CD8-positive, alpha-beta memory T cell (primary cell): ENCODE results near the gene TRMT112. TPM values are rescaled to one million over a fixed set of nuclear protein-coding genes. Genes with fewer than 3 reads are reported as not detected.

ENCODE experiments used
- CTCF ChIA-PET: fragments of 350-600 bp; sonication (Branson Sonifier 250); formaldehyde crosslinking; loops from one replicate; lab custom pipeline; 2021; ENCODE audit warnings: antibody characterized with exemption; lab: Charles Lee
- POLR2A ChIA-PET: fragments of 350-600 bp; sonication (Branson Sonifier 250); formaldehyde crosslinking; loops from one replicate; lab custom pipeline; 2021; ENCODE audit warnings: antibody characterized with exemption; lab: Charles Lee
- DNase-seq, 5 donors: peaks; one replicate each; pipeline versions ENCODE4 v3.0.0 to v3.0.0-alpha.2; 2020 to 2022; ENCODE audit warnings: mixed read lengths in 1 of 5
- H3K27ac ChIP-seq: one replicate; pipeline ENCODE4 v1.7.0; 2013; ENCODE audit warnings: low read depth, mild to moderate bottlenecking, low read length, moderate library complexity
- H3K27me3 ChIP-seq: 2 replicates; pipeline ENCODE4 v1.7.0; 2013; ENCODE audit warnings: low read length, mild to moderate bottlenecking; ENCODE audit not compliant: insufficient read depth, poor library complexity, severe bottlenecking
- H3K36me3 ChIP-seq: 2 replicates; pipeline ENCODE4 v1.7.0; 2013; ENCODE audit warnings: mild to moderate bottlenecking, low read length, moderate library complexity; ENCODE audit not compliant: insufficient read depth
- H3K4me1 ChIP-seq: 2 replicates; pipeline ENCODE4 v1.7.0; 2013; ENCODE audit warnings: mild to moderate bottlenecking, low read length, moderate library complexity; ENCODE audit not compliant: insufficient read depth
- H3K4me3 ChIP-seq: 2 replicates; pipeline ENCODE4 v1.7.0; 2013; ENCODE audit warnings: mild to moderate bottlenecking, low read length
- H3K9me3 ChIP-seq: 2 replicates; pipeline ENCODE4 v1.7.0; 2013; ENCODE audit warnings: mild to moderate bottlenecking, low read length
- H3K27ac Mint-ChIP-seq, 8 donors: one replicate each; pipeline ENCODE4 v1.8.0; 2020 to 2021; ENCODE audit warnings: mixed read lengths in 8 of 8, mild to moderate bottlenecking in 6 of 8, inconsistent platforms in 3 of 8, moderate library complexity in 3 of 8
- H3K27me3 Mint-ChIP-seq, 2 donors: one replicate each; pipeline ENCODE4 v1.8.0; 2020 to 2021; ENCODE audit warnings: mixed read lengths in 2 of 2, mild to moderate bottlenecking in 1 of 2, moderate library complexity in 1 of 2
- H3K36me3 Mint-ChIP-seq, 3 donors: one replicate each; pipeline ENCODE4 v1.8.0; 2020 to 2021; ENCODE audit warnings: mixed read lengths in 3 of 3, inconsistent platforms in 1 of 3, mild to moderate bottlenecking in 1 of 3
- H3K4me1 Mint-ChIP-seq, 3 donors: one replicate each; pipeline ENCODE4 v1.8.0; 2020 to 2021; ENCODE audit warnings: mixed read lengths in 3 of 3, inconsistent platforms in 1 of 3, mild to moderate bottlenecking in 1 of 3
- H3K4me3 Mint-ChIP-seq, 7 donors: one replicate each; pipeline ENCODE4 v1.8.0; 2020 to 2021; ENCODE audit warnings: mixed read lengths in 7 of 7, mild to moderate bottlenecking in 6 of 7, moderate library complexity in 4 of 7, inconsistent platforms in 2 of 7
- H3K9me3 Mint-ChIP-seq, 5 donors: one replicate each; pipeline ENCODE4 v1.8.0; 2020 to 2022; ENCODE audit warnings: mixed read lengths in 5 of 5, mild to moderate bottlenecking in 3 of 5, moderate library complexity in 2 of 5, inconsistent platforms in 1 of 5
- polyA plus RNA-seq: library from polyadenylated mRNA; unstranded; fragments of 300-500 nt; fragmentation: Illumina TruSeq; gene quantifications from one replicate; pipeline ENCODE4 v1.2.3, GENCODE V29; 2021
- total RNA-seq, 2 experiments: library from RNA; stranded (reverse); gene quantifications; one replicate each; pipeline ENCODE4 v1.2.3, GENCODE V29; 2021

Gene TRMT112
- total and polyA plus RNA-seq, 3 experiments from 2014 or later = 327 to 467 (median 332) TPM

DNA sequence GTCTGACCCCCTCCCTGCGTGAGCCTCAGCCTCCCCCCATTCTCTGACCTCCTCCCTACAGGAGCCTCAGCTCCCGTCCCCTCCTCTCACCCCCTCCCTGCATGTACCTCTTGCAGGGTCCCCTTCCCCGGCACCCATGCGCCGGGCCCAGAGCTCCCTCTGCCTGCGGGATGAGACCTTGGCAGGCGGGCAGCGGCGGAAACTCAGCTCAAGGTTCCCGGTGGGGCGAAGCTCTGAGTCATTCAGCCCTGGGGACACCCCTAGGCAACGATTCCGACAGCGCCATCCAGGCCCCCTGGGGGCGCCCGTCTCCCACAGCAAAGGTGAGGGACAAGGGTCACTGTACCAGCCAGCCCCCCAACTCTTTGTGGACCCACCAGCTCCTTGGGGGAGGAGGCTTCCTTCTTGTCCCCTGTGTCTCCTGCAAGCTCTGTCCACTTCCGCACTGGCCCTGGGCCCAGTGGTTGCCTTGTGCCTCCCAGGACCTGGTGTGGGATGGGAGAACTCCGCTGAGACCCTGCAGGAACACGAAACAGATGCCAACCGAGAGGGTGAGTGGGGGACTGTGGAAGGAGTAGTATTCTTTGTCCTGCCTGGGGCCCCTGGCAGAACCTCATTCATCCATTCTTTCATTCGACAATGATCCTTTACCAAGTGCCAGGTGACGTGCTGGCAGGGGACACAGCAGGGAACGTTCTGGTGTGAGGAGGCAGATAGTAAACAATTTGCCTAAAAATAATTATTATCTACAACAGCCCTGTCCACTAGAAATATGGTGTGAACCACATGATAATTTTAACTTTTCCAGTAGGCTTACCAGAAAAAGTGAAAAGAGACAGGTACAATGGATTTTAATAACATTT is 38.0 kb upstream of the TRMT112 start:
- peak in 1 of 5 donors; percentile 36 for DNase-seq
- CTCF ChIA-PET = interaction anchor here (1.3 to 2.3 kb wide), 6 partner anchors 10 to 151 kb away, joined by 3 to 6 read pairs (median 5); partner anchors contain the start of gene PRDX5

GRCh38 chr11:64353715-64354506 is 36.6 kb upstream of the TRMT112 start:
- DNase-seq = no peak
- POLR2A ChIA-PET = no interaction called here

More for the DNA sequence above, 38.0 kb upstream of the TRMT112 start:
- peak overlapping the region in 1 of 7 donors; percentile 67 for H3K4me3 Mint-ChIP-seq
- H3K27ac Mint-ChIP-seq = peak overlapping the region in 2 of 8 donors; percentile 69 to 78
- H3K27me3 ChIP-seq = no peaks in the 10 kb centered on the region
- H3K27ac ChIP-seq = peak overlapping the region; percentile 38
- peaks cover 0 to 24% (median 0%) of the 10 kb centered on the region in 3 donors for H3K36me3 Mint-ChIP-seq
- H3K4me1 Mint-ChIP-seq = peaks cover 18 to 34% (median 19%) of the 10 kb centered on the region in 3 donors
- H3K9me3 Mint-ChIP-seq = no peaks in the 10 kb centered on the region
- POLR2A ChIA-PET = no interaction called here
- no peaks in the 10 kb centered on the region for H3K27me3 Mint-ChIP-seq
- H3K4me3 ChIP-seq = no peak overlapping the region
- H3K9me3 ChIP-seq = no peaks in the 10 kb centered on the region
- H3K4me1 ChIP-seq = peaks cover 22% of the 10 kb centered on the region
- no peaks in the 10 kb centered on the region for H3K36me3 ChIP-seq

DNA sequence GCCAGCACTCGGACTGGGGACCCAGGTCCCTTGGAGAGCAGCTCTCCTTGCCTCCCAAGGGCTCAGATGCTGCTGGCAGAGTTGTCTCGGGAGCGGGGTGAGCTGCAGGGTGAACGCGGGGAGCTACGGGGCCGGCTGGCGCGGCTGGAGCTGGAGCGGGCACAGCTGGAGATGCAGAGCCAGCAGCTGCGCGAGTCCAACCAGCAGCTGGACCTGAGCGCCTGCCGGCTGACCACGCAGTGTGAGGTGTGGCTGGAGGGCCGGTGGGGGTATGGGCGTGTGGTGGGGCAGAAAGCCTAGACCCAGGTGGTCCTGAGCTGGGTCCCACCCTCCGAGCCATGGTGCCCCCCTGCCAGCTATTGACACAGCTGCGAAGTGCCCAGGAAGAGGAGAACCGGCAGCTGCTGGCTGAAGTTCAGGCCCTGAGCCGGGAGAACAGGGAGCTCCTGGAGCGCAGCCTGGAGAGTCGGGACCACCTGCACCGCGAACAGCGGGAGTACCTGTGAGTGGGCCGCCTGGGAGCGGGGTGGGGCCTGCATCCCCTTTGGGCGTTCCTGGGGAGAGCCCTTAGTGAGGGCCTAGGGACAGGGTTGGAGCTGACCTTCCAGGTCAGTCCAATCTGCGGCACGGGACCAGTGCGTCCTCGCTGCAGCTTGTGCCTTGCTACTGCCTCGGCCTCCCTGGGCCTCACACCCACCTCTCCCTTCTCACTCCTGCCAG is 35.8 kb upstream of the TRMT112 start:
- no peak for DNase-seq
- Histone ChIP-seq H3K4me1 (peaks cover 9% of the 10 kb centered on the region), H3K27me3 (no peaks in the 10 kb centered on the region), H3K27ac (no peak overlapping the region), H3K9me3 (no peaks in the 10 kb centered on the region), H3K4me3 (no peak overlapping the region), H3K36me3 (no peaks in the 10 kb centered on the region)
- no peak overlapping the region for H3K4me3 Mint-ChIP-seq
- ChIA-PET CTCF (interaction anchor here (0.8 to 1.1 kb wide), 2 partner anchors 35 to 96 kb away, joined by 3 to 4 read pairs; partner anchors contain the start of genes PRDX5 and TRMT112), POLR2A (no interaction called here)
- peaks cover 10 to 18% (median 11%) of the 10 kb centered on the region in 3 donors for H3K4me1 Mint-ChIP-seq
- H3K36me3 Mint-ChIP-seq = peaks cover 0 to 27% (median 0%) of the 10 kb centered on the region in 3 donors
- H3K9me3 Mint-ChIP-seq = no peaks in the 10 kb centered on the region
- H3K27me3 Mint-ChIP-seq = no peaks in the 10 kb centered on the region
- peak overlapping the region in 1 of 8 donors; percentile 78 for H3K27ac Mint-ChIP-seq

More at GRCh38 chr11:64353715-64354506, 36.6 kb upstream of the TRMT112 start:
- Mint-ChIP-seq H3K36me3 (peaks cover 0 to 25% (median 0%) of the 10 kb centered on the region in 3 donors), H3K27ac (no peak overlapping the region), H3K4me1 (peaks cover 11 to 22% (median 12%) of the 10 kb centered on the region in 3 donors), H3K4me3 (no peak overlapping the region), H3K27me3 (no peaks in the 10 kb centered on the region), H3K9me3 (no peaks in the 10 kb centered on the region)
- Histone ChIP-seq H3K27me3 (no peaks in the 10 kb centered on the region), H3K9me3 (no peaks in the 10 kb centered on the region), H3K4me3 (no peak overlapping the region), H3K36me3 (no peaks in the 10 kb centered on the region), H3K4me1 (peaks cover 16% of the 10 kb centered on the region), H3K27ac (no peak overlapping the region)
- CTCF ChIA-PET = interaction anchor here (1.3 to 2.3 kb wide), 2 partner anchors 36 to 149 kb away, joined by 3 to 6 read pairs; partner anchors contain the start of gene PRDX5

- H3K4me3 ChIP-seq = no peak overlapping the region
- no peaks in the 10 kb centered on the region for H3K9me3 ChIP-seq
- H3K27ac ChIP-seq = no peak overlapping the region
- H3K36me3 ChIP-seq = no peaks in the 10 kb centered on the region
- Mint-ChIP-seq H3K9me3 (no peaks in the 10 kb centered on the region), H3K27ac (no peak overlapping the region), H3K4me1 (peaks cover 5 to 10% (median 5%) of the 10 kb centered on the region in 3 donors), H3K36me3 (peaks cover 0 to 30% (median under 1%) of the 10 kb centered on the region in 3 donors), H3K27me3 (no peaks in the 10 kb centered on the region), H3K4me3 (no peak overlapping the region)
- POLR2A ChIA-PET = no interaction called here
- DNase-seq = no peak
- peaks cover 1% of the 10 kb centered on the region for H3K4me1 ChIP-seq
- H3K27me3 ChIP-seq = no peaks in the 10 kb centered on the region
- CTCF ChIA-PET = interaction anchor here (0.8 to 1.1 kb wide), 2 partner anchors 35 to 97 kb away, joined by 3 to 4 read pairs; partner anchors contain the start of genes PRDX5 and TRMT112
Observed at GRCh38 chr11:64352099-64352994, 35.0 kb upstream of the TRMT112 start.

- no peaks in the 10 kb centered on the region for H3K9me3 Mint-ChIP-seq
- ChIA-PET CTCF (interaction anchor here (1.8 kb wide), 1 partner anchor 34 kb away, joined by 4 read pairs; the partner anchor contains the start of genes PRDX5 and TRMT112), POLR2A (no interaction called here)
- Histone ChIP-seq H3K36me3 (no peaks in the 10 kb centered on the region), H3K27me3 (no peaks in the 10 kb centered on the region), H3K4me1 (no peaks in the 10 kb centered on the region), H3K4me3 (no peak overlapping the region), H3K9me3 (no peaks in the 10 kb centered on the region), H3K27ac (no peak overlapping the region)
- H3K27me3 Mint-ChIP-seq = no peaks in the 10 kb centered on the region
- DNase-seq = no peak
- H3K4me3 Mint-ChIP-seq = no peak overlapping the region
- H3K36me3 Mint-ChIP-seq = peaks cover 0 to 32% (median 3%) of the 10 kb centered on the region in 3 donors
- peaks cover 0 to 4% (median 4%) of the 10 kb centered on the region in 3 donors for H3K4me1 Mint-ChIP-seq
- no peak overlapping the region for H3K27ac Mint-ChIP-seq
Observed at GRCh38 chr11:64351136-64351631, 33.8 kb upstream of the TRMT112 start.

GRCh38 chr11:64349404-64349803 is 32.0 kb upstream of the TRMT112 start:
- H3K4me1 ChIP-seq = no peaks in the 10 kb centered on the region
- H3K27ac Mint-ChIP-seq = peak overlapping the region in 1 of 8 donors; percentile 52
- no peak overlapping the region for H3K4me3 Mint-ChIP-seq
- no peaks in the 10 kb centered on the region for H3K9me3 ChIP-seq
- no peak overlapping the region for H3K4me3 ChIP-seq
- POLR2A ChIA-PET = no interaction called here
- no peaks in the 10 kb centered on the region for H3K36me3 ChIP-seq
- H3K27me3 ChIP-seq = no peaks in the 10 kb centered on the region
- H3K27me3 Mint-ChIP-seq = no peaks in the 10 kb centered on the region
- peaks cover 4 to 8% (median 5%) of the 10 kb centered on the region in 3 donors for H3K4me1 Mint-ChIP-seq
- peaks cover 0 to 42% (median 5%) of the 10 kb centered on the region in 3 donors for H3K36me3 Mint-ChIP-seq
- CTCF ChIA-PET = interaction anchor here (0.6 to 1.8 kb wide), 2 partner anchors 32 to 39 kb away, joined by 3 to 4 read pairs; partner anchors contain the start of genes PRDX5 and TRMT112
- H3K27ac ChIP-seq = no peak overlapping the region
- no peaks in the 10 kb centered on the region for H3K9me3 Mint-ChIP-seq
- no peak for DNase-seq
